GM21390 (cell line): ENCODE measurements around the gene ERC2.
"Not testable (repeated sequence)": the region's sequence is repeated elsewhere in the genome, so short reads cannot be mapped to it uniquely, and the experiment has no call there.

Experiments
- ATAC-seq: cut with Tn5 transposase; IDR thresholded peaks from one replicate; pipeline ENCODE4 v1.9.1; 2021; ENCODE audit not compliant: unreplicated experiment

Gene ERC2

DNA sequence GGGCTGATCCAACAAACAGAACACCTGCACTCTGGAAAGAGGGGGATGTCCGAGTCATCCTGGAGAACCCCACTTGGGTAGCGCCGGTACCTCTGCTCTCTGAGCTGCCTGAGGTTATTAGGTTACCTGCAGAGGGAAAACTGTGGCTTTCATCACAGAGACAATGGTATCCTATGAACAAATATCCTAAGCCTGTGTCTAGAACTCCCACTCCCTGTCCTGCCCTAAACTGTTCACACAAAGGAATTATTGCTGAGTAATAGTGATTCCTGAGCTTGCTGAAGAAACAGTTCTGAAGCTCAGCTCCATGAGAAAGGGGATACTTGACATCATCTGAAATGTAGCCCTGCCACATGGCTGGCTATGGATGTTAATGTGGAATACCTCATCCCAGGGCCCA is 949.2 kb downstream of the ERC2 start:
- ATAC-seq: no peak

DNA sequence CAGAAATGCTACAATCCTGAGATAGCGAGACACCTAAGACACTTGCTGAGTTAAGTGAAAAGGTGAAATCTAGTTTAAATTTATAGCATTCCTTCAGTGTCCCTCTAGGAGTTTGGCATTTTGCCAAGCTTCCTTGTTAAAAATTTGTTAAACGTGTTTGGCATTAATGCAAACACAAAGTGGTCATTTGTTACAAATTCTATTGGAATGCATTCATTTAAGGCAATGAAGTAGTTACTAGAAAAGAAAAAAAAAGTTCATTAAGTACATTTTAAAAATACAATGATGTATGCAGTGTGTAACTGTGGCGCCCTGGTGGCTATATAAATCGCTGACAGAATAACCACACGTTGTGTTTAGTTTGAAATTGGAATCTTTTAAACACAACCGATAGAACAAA is 949.8 kb downstream of the ERC2 start:
- no peak for ATAC-seq

DNA sequence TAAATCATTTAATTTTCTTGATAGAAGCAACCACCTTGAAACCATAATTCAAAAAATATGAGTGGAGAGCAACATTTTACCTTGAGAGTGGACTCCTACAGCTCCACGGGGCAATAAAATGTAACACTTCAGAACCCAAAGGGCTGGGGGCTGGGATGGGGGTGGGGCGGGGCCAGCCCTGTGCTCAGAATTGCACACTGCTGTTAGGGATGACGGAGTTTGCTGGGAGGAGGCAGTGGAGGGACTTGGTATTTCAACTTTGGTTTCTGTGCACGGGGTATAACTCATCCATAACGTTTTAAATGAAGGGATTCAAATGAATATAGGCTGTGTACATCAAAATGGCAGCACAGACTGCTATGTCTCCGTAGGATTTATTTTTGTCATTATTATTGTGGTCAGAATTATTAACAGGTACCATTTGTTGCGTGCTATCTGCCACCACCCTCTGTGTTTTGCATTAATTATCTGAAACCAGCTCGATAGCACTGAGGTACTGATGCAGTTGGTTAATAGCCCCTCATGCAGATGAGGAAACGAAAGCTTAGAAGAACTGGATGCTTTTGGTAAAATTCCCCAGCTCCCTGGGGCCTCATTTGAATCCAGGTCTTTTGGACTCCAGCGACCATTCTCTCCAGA is 951.8 kb downstream of the ERC2 start:
- ATAC-seq: no peak

DNA sequence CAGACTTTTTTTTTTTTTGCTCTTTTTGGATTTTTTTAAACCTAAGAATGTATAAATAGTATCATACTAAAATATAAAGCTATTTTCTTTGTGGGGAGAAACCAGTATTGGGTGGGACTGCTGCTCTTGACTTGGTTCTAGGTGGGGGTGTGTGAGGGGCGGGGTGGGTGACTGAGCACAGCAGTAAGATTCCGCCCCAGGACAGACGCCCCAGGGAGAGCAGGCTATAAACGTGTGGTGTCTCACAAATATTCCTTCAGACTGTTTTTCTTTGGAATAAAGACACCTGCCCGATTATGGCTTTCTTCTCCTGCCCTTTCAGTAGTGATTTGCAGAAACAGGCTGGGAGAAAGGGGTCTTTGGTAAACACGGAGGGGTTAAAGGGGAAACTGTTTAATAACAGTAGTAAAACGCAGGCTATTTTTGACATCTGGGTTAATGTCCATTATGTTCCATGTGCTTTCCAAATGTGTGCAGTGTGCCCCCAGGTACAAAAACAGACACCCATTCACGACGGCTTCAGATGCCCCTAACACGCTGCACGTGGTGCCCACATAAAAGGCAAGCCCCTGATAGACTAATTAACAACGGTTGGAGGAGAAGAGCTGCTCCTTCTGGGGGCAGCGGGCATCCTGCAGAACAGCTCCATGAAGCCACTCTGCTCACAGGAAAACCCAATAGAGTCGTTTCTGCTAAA is 952.6 kb downstream of the ERC2 start:
- no peak for ATAC-seq

DNA sequence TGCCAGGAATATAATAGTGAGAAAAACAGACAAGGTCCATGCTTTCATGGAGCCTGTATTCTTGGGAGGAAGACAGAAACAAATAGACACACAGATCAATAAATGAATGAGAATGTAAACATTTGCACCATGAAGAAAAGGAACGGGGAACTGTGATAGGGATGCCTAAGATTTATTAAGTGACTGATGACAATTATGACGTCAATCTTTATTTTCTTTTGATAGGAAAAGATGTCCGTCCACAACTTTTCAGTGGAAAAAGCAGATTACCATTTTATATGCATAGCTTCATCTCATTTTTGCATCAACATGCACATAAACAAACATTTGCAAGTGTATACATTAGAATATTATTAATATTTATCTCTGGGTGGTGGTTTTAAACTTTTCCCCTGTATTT is 953.3 kb downstream of the ERC2 start:
- no peak for ATAC-seq

DNA sequence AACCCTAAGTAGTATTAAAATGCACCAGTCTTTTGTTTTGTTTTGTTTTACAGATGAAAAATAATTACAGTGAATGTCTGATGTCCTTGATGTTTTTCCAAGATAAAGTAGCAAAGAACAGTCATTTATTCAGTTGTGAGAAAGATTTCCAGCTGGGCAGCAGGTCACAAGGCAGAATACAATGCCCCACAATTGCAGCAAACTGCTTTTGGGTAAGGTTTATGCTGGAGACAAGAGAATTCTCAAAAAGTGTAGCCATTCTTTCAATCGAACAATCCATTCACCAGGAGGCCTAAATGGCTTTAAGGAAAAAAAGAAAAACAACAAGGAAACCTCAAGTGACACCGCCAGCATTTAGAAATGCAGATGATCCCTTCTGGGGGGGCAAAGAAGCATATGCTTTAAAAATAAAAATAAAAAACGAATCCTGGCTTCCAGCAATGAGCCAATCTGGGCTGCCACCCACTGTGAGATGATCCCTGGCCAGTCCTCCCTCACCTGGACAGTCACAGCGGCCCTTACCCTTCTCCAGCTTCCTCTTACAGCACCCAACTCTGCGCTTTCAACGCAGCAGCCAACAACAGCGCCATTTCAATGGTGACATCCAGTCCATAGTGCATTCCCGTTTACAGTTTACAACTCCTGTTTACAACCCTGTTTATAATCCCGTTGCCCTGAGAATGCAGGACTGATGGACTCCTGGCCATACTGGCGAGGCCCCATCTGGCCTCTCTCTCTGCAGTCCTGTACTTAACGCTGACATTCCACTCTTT is 955.5 kb downstream of the ERC2 start:
- ATAC-seq: no peak

DNA sequence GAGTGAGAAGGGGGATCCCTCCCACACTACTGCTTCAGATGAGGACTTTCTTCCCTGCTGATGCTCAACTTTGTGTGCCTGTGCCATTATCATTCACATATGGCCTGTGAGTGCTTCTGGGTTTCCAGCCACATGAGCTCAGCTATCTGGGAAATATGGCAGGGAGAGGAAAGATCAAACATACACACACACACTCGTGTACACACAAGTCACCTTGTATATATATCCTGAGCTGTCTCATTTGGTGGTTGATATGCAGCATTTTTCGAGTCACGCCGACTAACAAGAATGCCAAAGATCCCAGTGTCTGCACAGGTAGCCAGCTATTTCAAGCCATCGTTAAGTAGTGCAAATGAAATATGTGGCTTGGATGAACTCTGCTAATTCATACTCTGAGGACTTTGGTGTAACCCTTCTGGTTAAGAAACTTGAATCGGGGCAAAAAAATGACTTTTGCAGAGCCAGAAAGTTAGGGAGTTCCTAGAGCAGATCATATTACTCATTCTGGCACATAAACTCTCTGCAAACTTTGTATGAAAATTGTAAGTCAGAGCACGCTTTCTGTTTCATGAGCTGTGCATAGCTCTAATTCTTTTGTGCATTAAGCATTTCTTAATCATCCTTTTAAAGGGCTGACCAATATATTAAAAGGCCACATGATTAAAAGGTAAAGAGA is 956.2 kb downstream of the ERC2 start:
- ATAC-seq: no peak

DNA sequence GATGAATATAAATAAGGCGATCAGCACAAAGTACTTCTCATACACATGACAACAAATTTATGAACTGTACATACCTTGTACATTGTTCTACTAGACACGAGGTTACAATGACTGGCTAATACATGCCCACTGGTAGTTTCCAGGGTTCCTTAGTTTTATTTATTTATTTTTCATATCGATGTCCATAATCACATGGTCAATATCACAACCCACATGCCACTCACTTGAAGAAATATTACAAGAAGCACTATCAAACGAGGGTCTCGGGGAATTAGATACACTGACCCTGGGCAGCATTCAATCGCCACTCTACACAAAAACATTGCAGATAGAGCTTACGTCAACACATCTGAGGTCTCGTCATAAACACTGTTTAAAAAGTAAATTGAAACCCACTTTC is 959.9 kb downstream of the ERC2 start:
- no peak for ATAC-seq

DNA sequence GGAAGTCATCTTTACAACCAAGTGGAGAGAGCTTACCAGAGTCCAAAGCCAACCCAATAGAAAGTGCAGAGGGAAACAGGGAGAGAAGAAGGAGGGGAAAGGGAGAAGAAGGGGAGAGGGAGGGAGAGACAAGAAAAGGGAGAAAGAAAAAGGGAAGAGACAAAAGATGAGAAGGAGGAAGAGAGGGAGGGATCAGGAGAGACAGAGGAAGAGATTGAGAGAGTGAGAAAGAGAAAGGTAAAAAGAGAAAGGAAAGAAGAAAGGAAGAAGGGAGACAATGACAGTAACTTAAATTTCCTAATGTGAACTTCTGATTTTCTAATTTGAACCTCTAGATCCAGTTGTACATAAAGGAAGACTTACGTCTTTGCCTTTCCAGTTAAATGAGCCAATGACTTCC is 960.5 kb downstream of the ERC2 start:
- no peak for ATAC-seq

DNA sequence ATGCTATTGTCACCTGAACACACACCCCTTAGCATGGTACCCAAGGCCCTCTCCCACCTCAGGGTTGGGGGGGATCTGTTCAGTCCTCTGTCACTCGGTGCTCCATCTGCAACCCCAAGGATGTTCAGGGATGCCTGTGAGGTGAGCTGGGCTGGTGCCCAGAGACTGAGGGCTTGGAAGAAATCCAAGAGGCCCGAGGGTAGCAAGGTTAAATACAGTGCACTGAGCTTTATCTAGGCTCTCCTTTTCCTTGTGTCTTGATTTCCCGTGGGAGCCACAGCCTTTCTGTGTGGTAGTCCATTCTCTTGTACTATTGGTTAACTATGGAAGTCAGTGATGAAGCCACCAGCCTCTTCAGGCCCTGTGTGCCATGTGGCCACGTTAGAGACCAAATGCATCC is 962.5 kb downstream of the ERC2 start:
- no peak for ATAC-seq

DNA sequence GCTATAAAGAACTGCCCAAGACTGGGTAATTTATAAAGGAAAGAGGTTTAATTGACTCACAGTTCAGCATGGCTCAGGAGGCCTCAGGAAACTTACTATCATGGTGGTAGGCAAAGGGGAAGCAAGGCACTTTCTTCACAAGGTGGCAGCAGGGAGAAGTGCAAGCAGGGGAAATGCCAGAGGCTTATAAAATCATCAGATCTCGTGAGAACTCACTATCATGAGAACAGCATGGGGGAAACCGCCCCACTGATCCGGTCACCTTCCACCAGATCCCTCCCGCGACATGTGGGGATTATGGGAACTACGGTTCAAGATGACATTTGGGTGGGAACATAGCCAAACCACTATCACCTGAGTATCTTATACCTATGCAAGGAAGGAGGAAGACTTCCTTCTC is 963.2 kb downstream of the ERC2 start:
- not testable (repeated sequence) for ATAC-seq

DNA sequence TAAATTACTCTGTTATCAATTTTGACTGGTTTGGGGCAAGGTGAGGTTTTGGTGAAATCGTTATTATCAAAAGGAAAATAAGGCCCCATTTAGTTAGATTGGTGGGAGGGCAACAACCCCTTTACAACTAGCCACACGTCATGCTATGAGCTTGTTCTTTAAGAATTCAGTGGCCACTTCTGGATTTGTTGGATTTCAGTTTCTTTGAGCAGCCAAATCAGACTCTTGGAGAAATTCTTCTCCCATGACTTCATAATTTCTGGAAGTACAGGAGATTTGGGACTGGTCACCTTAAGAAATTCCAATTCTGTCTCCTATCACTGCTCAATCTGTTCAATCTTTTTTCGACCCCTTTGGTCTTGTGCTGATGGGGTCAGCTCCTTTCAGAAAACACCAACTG is 966.4 kb downstream of the ERC2 start:
- ATAC-seq: no peak

DNA sequence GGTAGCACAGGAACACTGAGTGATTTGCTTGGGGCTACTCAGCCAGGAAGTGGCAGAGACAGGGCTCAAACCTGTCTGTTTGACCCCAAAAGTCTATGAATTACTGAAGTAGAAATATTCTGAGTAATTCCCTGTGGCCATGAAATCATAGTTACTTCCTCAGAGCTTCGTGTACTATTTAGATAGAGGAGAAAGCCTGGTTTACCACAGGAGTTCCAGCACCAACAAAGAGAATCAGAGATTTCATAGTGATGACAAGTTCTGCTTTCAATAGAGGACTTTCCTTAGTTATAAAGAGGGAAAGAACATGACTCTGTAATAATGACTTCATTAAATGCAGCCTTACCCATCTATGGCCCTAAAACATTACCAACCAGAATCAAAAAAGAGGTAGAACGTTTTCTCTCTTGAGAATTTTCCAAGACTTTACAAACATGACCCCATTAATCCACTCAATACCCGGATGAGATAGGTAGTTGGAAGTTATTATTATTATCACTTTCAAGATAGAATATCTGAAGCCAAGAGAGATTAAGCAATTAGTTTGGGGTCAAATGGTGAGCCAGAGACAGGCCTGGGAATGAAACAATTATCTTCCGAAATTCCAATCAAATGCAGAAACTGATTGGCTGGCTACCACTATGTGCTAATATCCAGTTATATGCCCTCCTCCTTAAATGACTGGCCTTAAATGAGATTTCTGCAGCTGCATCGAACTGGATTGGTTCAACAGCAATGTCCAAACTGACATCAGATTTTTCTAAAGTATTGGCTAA is 967.5 kb downstream of the ERC2 start:
- no peak for ATAC-seq

DNA sequence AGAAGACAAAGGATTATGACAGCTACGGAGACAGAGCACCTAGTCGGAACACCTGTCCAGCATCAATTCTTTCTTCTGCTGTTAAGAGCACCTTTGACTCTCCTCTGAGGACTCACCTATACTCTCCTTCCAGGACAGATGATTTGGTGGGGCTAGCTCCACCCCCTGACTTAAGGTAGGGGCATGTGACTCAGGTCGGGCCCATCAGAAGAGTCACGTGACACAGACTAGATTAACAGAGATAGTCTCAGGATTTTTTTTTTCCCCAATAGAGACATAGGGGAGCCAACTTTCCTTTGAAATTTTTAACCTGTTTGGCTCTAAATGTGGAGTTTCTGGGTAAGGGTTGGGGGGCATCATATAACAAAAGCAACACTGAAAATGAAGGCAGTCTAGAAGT is 969.7 kb downstream of the ERC2 start:
- no peak for ATAC-seq

DNA sequence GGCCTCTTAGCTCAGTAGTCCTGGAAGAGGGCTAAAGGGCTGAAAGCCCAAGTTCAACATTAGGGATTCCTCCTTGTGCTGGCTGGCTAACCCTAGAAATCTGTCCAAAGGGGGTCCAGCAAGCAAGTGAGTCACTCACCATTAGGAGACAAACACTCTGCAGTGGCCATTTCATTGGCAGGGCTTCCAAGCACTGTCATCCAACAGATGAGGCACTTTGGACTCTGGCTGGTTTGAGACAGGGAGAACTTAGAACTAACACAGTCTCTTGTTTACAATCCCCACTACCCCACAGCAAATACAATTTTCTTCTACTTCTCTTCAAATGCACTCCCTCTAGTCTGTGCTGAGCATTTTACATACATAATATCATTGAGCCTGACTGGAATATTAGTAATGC is 971.0 kb downstream of the ERC2 start:
- ATAC-seq: no peak

DNA sequence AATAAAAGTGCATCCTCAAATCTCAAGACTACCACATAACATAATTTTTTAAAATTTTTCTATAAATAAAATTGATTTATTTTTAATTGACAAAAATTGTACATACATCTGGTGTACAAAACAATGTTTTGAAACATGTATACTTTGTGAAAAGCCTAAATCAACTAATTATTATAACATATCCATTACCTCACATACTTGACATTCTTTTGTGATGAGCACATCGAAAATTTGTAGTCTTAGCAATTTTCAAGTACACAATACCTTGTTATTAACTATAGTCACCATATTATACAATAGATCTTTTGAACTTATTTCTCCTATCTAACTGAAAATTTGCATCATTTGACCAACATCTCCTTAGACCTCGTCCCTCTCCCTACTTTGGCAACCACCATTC is 973.3 kb downstream of the ERC2 start:
- ATAC-seq: no peak

DNA sequence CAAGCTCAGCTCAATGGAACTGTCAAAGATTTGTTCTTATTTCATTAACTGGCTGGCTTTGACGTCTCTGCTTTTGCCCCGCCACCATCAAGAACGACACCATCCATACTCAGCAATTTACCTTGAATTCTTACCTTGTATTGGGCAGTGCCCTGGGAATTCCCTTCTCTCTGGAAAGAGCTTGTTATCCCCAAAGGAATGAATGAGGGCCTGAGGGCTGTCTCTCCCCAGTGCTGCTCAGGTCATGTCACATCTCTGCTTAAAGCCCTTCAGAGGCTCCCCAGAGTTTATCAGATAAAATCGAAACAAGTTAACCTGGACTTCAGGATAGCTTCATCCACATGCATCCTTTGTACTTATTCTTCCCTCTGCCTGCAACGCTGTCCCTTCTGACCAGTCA is 975.3 kb downstream of the ERC2 start:
- no peak for ATAC-seq

DNA sequence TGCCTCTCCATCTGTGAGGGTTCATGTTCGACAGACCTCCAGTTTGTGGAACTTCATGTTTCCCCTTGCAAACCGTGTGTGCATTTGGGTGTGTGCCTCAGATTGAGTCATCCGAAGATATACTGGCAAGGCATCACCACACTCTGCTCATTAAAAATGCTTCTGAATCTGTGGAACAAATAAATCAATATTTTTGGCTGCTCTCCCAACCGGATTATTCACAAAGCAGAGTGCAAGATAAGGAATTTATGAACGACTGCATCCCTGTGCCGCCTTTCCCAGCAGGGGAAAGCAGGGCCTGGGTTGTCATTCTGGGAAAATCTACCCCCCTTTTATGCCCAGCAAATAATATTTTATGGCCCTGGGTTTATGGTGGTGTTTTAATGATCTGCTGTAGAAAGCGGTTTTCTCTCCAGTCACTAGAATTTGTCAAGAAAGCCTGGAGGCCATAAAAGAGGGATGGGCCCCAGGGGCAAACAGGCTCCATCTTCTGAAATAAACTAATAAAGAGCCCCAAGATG is 976.9 kb downstream of the ERC2 start:
- no peak for ATAC-seq

DNA sequence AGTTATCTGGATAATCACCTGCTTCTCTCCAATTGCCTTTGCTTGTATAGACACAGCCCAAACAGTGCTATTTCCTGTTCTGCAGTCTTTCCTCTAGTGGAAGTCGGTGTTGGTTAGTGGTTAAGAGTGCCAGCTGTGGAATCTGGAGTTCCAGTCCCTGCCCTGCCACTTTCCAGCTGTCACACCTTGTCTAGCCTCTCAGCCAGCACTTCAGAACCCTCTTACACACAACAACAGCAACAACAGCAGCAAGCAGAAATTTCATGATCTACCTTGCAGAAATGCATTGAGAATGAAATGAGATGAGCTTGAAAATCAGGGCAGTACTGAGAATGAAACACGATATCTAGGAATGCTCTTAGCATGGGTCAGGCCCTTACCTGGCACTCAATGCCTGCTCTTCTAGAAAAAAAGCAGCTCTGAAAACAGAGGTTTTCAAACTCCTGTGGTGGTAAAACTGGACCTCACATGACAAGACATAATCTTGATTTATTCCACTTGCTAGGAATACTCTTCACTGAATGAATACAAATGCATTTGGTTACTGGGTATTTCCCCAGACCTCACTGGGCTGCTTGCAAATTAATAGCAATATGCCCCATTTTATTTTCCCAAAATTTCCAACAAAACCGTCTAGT is 977.9 kb downstream of the ERC2 start:
- no peak for ATAC-seq

DNA sequence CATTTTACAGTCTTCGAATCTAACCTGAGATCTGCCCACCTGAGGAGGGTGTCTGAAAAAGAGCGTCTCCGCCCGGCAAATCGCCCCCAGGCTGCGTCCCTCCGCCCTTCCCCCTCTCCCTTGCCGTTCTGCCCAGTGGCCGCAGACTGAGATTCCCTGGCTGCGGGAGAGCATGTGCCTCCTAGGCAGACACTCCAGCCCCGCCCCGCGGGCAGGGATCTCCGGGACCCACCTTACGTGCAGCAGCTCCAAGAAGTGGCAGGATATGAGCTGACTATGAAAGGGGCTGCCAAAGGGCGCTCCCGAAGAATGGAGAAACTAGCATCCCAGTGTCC is 978.5 kb downstream of the ERC2 start:
- no peak for ATAC-seq
